Limb (tissue), 2 donors: ENCODE data around the gene PIK3CA.
"Not testable (repeated sequence)": the region's sequence is repeated elsewhere in the genome, so short reads cannot be mapped to it uniquely, and the experiment has no call there.

Experiments used
- DNase-seq, 2 donors: peaks; one replicate each; pipeline ENCODE4 v3.0.0-alpha.2; 2016; ENCODE audit errors: extremely low spot score in 2 of 2

PIK3CA gene

DNA sequence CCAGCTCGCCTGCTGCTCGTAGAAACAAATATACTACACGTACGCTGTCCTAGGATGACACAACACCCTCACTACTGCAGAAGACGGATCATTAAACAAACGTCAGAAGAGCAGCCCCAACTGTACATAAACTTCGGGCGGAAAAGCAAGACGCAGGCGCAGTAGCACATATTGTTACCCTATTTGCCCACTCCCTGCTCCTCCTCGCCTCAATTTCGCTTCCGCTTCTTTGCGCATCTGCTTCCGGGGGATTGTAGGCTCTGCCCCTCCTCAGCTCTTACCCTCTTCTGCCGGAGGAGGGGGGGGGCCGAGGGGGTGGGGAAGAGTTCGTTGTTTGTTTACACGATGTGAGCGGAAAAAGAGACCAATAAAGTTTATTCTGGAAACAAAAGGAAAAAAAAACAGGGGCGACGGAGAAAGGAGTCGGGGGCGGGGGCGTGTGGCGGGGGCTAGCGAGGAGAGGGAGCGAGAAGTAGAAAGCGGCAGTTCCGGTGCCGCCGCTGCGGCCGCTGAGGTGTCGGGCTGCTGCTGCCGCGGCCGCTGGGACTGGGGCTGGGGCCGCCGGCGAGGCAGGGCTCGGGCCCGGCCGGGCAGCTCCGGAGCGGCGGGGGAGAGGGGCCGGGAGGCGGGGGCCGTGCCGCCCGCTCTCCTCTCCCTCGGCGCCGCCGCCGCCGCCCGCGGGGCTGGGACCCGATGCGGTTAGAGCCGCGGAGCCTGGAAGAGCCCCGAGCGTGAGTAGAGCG, at the start of gene PIK3CA:
PIK3CA (plus strand) TSS at position 485 of the 743 bp plus-strand sequence. CDS start 50,469 bp downstream, outside the sequence.
- peak; percentile 94 to 99 for DNase-seq

DNA sequence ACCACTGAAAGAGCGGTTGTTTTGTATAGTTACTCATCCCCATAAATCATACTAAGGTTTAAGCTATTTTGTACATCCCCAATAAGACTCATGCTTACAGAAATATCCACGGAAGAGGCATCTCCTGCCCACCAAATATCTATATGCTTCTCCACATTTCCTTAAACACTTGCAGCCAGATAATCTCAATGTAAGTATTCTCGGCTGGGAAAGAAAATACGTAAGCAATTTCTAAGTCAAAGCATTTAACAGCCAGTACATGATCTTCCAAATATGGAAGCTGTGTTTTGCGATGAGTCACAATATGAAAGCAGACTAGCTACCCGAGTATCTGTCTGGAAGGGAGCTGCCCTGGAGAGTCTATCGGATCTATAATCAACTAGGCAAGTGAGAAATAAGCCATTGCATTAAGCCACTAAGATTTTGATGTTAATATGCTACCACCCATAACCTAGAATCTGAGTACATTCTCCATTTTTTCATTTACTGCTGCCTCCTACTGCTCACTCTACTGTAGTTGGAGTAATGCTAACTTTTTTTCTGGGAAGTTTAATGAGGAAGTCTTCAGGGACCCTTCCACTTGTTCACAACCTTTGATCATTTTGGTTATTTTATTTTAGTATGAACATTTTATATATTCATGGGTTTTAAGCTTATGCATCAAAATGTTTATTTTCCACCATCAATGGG, 49.6 kb upstream of the PIK3CA start:
- no peak for DNase-seq

DNA sequence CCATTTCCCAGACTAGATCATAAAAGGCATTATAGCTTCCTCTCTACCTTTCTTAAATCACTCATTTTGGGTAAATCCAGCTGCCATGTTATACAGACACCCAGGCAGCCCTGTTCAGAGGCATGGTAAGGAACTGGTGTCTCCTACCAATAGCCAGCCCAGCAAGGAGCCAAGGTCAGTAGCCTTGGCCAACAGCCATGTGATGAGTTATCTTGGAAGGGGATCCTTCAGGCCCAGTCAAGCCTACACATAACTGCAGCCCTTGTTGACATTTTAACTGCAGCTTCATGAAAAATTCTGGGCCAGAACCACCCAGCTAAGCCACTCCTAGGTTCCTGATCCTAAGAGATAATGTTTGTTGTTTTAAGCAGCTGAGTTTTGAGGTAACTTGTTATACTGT, 47.5 kb upstream of the PIK3CA start:
- DNase-seq: no peak

- no peak for DNase-seq
Measured at GRCh38 chr3:179105881-179106280, 42.3 kb upstream of the PIK3CA start.

- DNase-seq: no peak
Measured at GRCh38 chr3:179107617-179108016, 40.5 kb upstream of the PIK3CA start.

- DNase-seq: no peak
Measured at GRCh38 chr3:179108086-179108485, 40.1 kb upstream of the PIK3CA start.

- no peak for DNase-seq
Measured at GRCh38 chr3:179113903-179114302, 34.3 kb upstream of the PIK3CA start.

DNA sequence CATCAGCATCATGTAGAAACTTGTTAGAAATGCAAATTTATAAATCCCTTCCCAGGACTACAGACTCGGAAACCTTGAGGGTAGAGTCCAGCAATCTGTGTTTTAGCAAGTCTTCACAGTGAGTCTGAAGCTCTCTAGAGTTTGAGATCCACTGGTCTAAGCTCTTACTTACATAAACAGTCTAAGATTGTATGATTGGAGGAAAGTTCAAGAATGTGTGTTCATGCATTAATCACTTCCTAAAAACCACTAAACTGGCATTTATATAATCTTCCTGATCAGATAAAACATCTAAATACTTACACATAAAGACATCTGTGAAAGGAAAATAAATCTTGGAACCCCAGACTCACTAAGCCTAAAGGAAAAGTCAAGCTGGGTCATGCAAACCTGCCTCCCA, 32.7 kb upstream of the PIK3CA start:
- not testable (repeated sequence) for DNase-seq

- DNase-seq: no peak
Measured at GRCh38 chr3:179116816-179117215, 31.3 kb upstream of the PIK3CA start.

DNA sequence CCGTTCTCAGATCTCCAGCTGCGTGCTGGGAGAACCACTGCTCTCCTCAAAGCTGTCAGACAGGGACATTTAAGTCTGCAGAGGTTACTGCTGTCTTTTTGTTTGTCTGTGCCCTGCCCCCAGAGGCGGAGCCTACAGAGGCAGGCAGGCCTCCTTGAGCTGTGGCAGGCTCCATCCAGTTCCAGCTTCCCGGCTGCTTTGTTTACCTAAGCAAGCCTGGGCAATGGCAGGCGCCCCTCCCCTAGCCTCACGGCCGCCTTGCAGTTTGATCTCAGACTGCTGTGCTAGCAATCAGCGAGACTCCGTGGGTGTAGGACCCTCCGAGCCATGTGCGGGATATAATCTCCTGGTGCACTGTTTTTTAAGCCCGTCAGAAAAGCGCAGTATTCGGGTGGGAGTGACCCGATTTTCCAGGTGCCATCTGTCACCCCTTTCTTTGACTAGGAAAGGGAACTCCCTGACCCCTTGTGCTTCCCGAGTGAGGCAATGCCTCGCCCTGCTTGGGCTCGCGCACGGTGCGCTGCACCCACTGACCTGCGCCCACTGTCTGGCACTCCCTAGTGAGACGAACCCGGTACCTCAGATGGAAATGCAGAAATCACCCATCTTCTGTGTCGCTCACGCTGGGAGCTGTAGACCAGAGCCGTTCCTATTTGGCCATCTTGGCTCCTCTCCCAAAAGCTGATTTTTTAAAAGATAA, 15.8 kb upstream of the PIK3CA start:
- DNase-seq: not testable (repeated sequence)

DNA sequence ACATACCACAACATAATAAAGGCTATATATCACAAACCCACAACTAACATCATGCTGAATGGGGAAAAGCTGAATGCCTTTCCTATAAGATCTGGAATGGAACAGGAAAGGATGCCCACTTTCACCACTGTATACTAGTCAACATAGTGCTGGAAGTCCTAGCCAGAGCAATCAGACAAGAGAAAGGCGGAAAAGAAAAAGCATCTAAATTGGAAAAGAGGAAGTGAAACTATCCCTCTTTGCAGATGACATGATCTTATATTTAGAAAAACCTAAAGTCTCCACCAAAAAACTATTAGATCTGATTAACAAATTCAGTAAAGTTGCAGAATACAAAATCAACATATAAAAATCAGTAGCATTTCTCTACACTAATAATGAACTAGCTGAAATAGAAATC, 14.6 kb upstream of the PIK3CA start:
- DNase-seq: no peak

GRCh38 chr3:179136195-179136594, 12.0 kb upstream of the PIK3CA start:
- DNase-seq: no peak

GRCh38 chr3:179141890-179142289, 6.3 kb upstream of the PIK3CA start:
- no peak for DNase-seq

DNA sequence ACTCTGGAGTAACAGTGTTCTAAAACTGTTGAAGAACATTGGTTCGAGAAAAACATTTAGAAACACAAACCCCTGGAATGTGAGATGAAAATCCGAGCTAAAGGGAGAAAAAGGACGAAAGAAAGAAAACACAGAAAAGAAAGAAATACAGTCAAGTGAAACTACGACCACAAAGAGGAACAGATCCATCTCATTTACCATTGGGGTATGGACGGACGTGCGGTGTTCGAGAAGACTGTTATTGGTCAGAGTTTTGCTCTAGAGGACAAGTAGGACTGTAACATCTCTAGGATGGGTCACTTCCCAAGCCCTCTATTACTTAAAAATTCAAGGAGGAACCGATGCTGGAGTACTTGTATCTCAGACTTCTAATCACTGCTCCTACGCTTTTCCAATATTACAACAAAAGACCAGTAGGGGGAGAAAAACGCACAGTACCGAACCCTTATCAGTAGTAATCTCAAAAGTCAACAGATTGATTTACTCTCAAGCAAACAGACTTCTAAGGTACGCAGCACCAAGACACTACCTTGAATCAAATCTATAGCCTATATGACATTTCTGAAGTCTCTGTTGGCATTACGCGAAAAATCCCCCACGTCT, 1.1 kb upstream of the PIK3CA start:
- DNase-seq: peak; percentile 36 to 78

GRCh38 chr3:179147514-179147872, 664 bp upstream of the PIK3CA start:
- DNase-seq: no peak

- peak; percentile 23 to 76 for DNase-seq
Measured at GRCh38 chr3:179148616-179149405, 654 bp downstream of the PIK3CA start.

DNA sequence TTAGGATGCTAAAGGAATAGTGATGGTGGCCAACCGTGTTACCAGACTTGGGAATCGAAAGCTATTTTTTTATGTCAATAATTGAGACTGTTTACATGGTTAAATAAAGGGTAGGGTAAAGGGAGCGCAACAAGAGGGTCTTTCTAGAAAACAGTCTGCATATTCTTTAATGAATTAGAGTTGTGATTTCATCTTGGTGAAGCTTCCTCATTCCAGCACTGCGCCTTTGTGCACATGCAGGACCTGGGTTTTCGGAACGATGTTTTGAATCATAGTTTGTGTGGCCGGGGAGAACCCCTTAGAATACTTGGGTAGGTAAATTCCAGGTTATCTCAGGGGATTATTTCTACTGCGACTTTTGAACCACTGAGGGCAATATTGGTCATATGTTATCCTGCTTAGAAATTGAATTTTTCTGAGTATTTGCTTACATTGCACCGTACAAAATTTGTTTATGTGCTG, 1.3 kb downstream of the PIK3CA start:
- DNase-seq: peak in 1 of 2 donors; percentile 24

- DNase-seq: no peak
Measured at GRCh38 chr3:179149951-179150350, 1.8 kb downstream of the PIK3CA start.

DNA sequence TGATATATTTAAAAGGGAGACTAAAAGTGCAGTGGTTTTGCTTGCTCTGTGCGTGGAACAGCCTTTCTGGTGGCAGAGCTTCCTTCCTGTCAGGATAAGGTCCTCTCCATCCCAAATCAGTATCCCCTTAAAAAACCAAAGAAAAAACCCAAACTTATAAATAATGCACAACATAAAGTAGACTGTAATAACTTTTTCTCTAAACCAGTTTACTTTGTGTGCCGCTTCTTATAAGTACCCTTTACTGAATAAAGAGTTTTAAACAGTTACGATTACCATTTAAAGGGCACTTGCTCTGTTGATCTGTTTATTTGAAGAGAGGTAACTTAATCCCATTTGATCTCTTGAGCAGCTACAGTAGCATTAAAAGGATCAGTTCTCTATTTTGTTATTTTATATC, 2.5 kb downstream of the PIK3CA start:
- DNase-seq: no peak

DNA sequence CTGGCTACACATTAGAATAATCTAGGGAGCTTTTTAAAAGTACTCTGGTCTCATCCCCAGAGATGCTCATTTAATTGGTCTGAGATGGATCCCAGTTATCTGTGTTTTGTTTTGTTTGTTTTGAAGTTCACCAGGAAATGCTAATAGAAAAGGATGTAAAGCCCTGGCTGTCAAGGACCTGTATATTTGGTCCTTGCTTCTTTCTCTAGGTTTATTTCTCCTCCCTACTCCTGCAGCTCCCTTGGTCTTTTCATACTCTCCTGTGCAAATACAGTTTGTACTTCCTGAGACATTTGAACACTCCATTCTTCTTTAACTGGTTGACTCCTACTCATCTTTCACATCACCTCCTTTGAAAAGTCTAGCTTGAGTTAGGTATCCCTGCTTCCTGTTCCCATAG, 3.3 kb downstream of the PIK3CA start:
- DNase-seq: no peak

GRCh38 chr3:179156170-179156569, 8.0 kb downstream of the PIK3CA start:
- DNase-seq: no peak
